Left colon (tissue), 2 donors: ENCODE data around the gene OR8B2. TPM values are rescaled to one million over a fixed set of nuclear protein-coding genes. Genes with fewer than 3 reads are reported as not detected.

ENCODE experiments used
- ATAC-seq: fragments of 200-7000 bp; cut with Tn5 transposase; one replicate; pipeline ENCODE4 v1.9.1; 2020; ENCODE audit warnings: mild to moderate bottlenecking, moderate library complexity
- DNase-seq, 2 donors: peaks; one replicate each; pipeline ENCODE4 v3.0.0-alpha.2; 2020
- intact Hi-C, 2 donors: fragments of 100-400 bp; cut with DNase I in 1 of 2; cut with micrococcal nuclease in 1 of 2; formaldehyde crosslinking; loops; one replicate each; pipeline versions ENCODE4 v1.11.2 to v1.14.0; 2022; cut with DNase I, micrococcal nuclease
- total RNA-seq, 2 donors: library from RNA; stranded (reverse); fragmentation: NEBNext Ultra II Directional; extraction: Animal tissue kit (Norgen Biotek cat#: 25700); gene quantifications; one replicate each; pipeline ENCODE4 v1.2.1, GENCODE V29; 2021
- donor health status: DM: no; HTN: no; CAD: no.
- donor health status: DM: yes; HTN: yes; CAD: no.

OR8B2 gene
- total RNA-seq, 2 donors from 2014 or later = not detected

DNA sequence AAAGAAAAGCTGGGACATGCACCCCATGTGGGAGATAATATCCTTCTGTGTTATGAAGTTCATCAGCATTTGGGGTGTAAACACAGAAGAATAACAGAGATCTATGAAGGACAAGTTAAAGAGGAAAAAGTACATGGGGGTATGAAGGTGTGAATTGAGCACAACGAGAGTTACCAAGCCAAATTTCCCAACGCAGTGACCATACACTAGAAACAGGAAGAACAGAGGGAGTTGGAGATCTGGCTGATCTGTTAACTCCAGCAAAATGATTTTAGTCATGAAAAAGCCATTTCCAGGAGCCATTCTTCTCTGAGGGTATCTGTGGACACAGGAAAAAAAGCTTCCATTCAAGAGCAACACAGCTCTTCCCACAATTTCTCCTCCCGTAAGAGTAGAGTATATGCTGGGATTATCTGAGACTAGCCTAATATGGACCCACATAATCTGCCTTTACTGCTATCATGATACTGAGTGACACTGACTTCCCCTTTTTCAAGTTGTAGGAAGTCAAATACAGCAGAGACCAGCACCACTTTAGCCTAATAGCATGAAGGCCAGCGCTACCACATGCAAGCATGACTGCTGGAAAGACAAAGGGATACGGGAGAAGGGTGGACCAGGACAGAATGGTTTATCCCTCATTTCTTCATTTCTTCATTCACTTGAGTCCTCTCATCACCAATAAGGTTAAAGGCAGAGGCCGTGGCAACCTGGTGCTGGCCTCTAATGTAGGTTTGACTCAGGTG, 44.7 kb downstream of the OR8B2 start:
- no peak for DNase-seq
- ATAC-seq = no peak
- intact Hi-C loops = no loop called here

Other genes with a start within 250 kb of the OR8B2 start
- not detected for gene OR10D3, start 201.2 kb downstream of the OR8B2 start, total RNA-seq
- gene OR8G1, start 143.4 kb downstream of the OR8B2 start, total RNA-seq = not detected
- not detected for gene OR8G5, start 128.1 kb downstream of the OR8B2 start, total RNA-seq
- gene OR8D1, start 70.5 kb downstream of the OR8B2 start, total RNA-seq = not detected
- not detected for gene OR8D2, start 64.3 kb downstream of the OR8B2 start, total RNA-seq
- gene OR8B3, start 14.5 kb upstream of the OR8B2 start, total RNA-seq = not detected
- gene OR8B4, start 40.4 kb upstream of the OR8B2 start, total RNA-seq = not detected
- gene OR8B8, start 61.2 kb upstream of the OR8B2 start, total RNA-seq = not detected
- gene OR8B12, start 159.2 kb upstream of the OR8B2 start, total RNA-seq = not detected
- not detected for gene OR8A1, start 185.5 kb upstream of the OR8B2 start, total RNA-seq
- gene PANX3, start 226.9 kb upstream of the OR8B2 start, total RNA-seq = not detected
- 10 to 100 TPM; 30.7 to 35.5 TPM for gene TBRG1, start 238.4 kb upstream of the OR8B2 start, total RNA-seq